GM19372 (cell line): Measurements from ENCODE around the gene FBRSL1.

Experiments used
- ATAC-seq: cut with Tn5 transposase; IDR thresholded peaks from one replicate; pipeline ENCODE4 v1.9.1; 2021; ENCODE audit warnings: mild to moderate bottlenecking, low read depth, moderate library complexity; ENCODE audit not compliant: unreplicated experiment

The FBRSL1 gene

DNA sequence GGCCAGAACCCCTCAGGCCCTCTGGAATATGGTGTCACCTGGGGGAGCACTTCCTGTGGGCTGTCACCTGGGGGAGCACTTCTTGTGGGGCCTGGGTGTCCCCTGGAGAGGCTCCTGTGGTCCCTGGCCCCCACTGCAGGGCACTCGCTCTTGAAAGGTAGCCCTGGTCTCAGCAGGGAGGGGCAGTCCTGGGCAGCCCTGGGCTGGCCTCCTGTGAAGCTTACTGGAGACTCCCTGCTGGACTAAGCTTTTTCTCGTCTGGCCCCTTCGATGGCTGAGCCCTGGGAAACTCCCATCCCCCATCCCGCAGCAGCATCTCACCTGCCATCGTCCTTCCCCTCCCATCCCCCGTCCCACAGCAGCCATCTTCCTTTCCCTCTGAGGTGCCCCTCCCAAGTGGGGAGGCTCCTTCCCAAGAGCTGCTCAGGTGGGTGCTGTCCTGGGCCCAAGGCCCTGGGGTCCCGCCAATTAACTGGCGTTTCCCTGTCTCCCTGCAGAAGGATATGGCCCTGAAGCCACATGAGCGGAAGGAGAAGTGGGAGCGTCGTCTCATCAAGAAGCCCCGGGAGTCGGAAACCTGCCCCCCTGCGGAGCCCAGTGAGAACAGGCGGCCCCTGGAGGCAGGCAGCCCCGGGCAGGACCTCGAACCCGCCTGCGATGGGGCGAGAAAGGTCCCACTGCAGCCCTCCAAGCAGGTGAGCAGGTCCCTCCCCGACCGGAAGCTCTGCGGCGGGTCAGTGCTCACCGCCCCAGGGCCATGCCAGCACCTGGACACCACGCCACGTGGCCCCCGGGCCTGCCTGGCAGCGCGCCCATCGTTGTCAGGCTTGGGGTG lies 17.9 kb downstream of the FBRSL1 start:
- ATAC-seq = no peak

DNA sequence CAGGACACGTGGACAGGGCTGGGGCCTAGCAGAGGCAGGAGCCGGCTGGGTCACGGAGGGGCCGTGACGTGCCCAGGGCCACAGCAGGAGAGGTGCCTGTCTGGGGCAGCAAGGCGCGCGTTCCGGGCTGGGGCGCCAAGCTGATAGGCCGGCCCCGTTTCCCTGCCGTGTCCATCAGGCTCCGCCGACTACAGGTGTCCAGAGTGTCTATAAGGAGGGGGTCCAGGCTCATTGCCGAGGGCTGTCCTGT lies 18.5 kb downstream of the FBRSL1 start:
- ATAC-seq = no peak

DNA sequence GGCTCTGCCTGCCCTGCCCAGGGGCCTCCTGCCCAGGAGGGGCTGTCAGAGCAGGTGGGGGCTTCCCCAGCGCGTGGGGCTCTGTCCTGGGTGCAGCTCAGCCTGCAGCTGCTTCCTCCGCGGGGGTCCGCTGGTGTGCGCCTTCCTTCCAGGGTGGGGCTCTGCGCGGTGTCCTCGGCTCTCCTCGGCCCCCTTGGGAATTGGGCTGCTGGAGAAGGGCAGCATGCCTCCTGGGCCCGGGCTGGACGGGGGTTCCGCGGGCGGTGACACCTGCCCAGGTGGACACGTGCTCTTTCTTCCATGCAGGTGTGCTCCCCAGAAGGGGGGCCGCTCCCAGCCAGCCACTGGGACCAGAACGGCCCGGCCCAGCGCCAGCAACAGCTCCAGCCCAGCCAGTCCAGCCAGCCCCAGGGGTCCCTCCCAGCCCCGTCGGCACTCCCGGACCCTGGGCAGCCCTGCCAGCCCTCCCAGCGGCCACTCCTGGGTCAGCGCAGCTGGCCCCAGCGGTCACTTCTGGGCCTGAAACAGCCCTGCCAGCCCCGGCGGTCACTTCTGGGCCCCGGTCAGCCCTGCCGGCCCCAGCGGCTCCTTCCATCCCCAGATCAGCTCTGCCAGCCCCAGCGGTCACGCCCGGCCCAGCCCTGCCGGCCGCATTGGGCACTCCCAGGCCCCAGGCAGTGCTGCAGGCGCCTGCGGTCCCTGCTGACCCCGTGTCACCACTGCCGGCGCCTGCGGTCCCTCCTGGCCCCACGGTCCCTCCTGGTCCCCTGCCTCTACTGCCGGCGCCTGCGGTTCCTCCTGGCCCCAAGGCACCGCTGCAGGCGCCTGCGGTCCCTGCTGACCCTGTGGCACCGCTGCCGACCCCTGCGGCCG lies 19.1 kb downstream of the FBRSL1 start:
- ATAC-seq = no peak

DNA sequence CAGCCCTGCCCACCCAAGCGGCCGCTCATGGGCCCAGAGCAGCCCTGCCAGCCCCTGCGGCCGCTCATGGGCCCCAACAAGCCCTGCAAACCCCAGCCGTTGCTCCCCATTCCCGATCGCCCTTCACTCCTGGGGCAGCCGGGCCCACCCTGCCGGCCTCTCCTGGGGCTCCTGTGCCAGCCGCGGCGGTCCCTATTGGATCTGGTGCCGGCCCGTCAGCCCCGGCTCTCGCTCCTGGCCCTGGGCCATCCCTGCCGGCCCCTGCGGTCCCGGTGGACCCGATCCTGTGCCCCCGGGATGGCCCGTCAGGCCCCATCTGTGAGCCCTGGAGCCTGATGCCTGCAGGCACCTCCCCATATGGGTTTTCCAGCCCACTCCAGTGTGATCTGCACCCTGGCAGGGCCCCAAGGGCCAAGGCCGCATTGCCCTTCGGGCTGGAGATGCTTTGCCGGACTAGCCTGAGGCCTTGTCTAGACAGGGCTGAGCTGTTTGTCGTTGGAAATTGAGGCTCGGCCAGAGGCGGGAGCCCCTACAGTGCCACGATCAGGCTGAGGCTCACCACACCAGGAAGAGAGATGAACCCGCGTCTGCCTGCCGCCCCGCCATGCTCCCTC lies 20.3 kb downstream of the FBRSL1 start:
- no peak for ATAC-seq

DNA sequence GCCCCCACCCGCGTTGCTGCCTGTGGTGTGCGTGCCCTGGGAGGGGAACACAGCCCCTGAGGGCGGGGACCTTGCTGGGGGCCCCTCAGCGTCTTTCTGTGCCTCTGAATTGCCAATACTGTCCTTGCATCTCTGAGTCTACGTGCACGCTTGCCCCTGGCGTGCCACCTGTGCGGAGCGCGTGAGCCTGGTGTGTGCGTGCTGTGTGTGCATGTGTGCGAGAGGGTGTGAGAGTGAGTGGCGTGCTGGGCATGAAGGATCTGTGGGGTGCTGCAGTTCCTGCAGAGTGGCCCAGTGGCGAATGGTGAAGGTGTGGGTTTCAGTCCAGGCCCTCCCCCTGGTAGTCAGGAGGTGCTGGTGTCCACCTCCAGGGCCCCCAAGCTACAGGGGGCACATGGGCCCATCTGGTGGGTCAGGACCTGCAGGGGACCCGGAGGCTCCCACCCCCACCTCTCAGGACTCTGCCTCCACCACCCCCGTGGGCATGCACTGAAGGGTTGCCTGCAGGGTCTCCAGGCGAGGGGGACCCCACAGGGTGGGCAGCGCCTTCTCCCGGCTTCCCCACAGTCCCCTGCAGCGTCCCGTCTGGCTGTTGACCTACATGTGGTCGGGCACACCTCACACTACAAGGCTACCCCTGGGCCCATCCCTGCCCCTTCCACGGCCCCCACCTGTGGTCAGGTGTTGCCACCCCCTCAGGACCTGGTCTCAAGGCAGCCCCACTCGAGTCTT lies 21.0 kb downstream of the FBRSL1 start:
- ATAC-seq = no peak

DNA sequence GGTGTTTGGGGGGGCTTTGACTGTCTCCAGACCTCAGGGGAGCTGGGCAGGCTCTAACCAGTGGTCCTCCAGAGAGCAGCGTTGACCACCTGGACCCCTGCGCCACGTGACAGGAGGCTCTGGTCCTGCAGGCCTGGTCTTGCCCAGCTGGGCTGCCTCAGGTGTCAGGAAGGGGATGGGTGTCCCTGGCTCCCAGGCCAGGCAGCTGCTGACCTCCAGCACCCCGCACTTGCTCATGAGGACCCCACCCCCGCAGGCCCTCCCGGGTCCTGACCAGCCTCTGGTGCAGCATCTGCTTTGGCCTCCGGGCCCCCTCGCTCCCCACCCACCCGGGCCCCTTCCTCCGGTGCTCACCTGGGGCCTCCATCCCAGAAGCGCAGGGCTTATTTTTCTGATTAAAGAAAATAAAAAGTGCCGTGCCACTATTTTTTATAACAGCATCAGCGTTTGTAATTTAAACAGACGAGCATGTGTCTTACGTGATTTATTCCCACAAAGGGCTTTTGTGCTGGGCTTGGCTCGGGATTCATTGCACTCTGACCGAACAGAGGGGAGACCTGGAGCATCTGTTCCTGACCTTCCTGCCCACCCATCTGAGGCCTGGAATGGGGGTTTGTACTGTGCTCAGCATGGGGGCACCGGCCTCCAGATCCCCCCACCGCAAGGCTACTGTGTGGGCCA lies 21.7 kb downstream of the FBRSL1 start:
- ATAC-seq = no peak

DNA sequence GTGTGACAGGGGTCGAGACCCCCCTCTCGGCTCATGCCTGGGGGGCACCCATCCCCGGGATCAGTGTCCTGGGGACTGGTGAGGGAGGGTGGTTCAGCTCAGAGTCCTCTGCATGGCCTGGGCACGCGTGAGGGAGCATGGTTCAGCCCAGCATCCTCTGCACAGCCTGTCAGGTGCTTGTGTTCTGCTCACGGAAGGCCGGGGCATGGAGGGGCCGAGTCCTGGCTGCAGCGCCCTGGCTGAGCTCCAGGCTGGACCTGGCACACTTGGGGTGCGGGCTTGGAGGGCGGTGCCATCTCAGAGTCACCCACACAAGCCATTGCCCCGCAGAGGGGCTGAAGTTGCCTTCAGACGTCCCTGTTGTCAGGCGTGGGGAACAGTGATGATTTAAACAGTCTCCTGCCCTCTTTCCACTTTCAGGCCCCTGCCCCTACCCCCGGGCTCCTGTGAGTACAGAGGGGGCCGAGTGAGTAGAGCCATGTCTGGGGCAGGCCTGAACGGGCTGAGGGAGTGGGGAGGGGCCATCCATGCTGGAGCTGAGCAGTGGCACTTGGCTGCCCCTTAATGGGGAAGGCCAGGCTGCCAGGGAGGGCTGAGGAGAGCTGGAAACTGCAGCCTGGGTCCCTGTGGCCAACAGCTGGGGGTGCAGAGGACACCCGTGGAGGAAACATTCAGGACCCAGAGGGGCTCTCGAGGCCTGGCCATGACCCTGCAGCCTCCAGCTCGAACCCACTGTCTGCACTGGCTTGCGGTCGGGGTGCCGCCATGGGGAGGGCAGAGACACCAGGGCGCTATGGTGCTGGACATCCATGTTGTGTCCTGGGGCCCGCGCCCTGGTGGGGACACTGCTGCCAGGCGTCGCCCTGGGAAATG lies 22.5 kb downstream of the FBRSL1 start:
- ATAC-seq = no peak

DNA sequence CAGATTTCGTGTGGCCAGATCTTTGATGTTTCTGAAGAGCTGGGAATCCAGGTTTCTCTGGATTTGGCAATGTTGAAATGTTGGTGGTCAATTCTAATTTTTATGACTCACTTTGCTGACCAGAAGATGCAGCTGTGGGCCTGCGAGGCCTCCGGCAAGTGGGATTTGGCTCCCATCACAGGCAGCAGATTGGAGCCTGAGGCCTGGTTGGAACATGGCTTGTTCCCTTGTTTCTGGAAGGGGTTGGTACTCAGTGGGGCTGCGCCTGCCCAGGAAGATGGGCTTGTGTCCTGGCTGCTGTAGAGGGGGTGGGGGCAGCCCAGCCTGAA lies 23.1 kb downstream of the FBRSL1 start:
- no peak for ATAC-seq

DNA sequence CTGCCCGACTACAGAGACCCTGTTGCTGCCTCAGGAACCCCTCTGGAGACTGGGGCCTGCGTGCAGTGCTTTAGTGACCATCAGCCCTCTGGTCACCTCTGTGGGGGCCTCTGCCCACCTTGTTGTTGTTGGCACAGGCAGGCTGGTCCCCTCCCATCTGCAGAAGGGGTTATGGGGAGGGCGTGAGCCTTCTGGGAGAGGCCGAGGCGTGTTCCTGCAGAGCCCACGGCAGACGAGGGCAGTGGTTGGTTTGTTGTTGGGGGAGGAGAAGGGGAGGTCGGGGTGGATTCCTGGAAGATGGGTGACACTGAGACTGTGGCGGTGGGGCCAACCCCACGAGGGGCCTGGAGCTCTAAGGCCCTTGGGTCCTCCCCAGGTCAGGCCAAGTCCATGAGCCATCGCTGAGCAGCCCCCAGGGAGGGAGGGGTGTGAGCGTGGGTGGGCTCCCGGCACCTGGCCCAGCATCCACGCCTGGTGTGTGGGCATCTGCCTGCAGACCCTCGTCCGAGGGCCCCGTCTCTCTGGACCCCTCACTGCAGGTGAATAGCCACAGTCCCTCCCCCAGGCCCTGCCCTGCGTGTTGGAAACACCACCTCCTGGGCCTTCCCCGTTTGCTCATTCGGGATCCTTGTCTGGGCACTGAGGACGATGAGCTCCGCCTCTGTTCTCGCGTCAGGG lies 23.6 kb downstream of the FBRSL1 start:
- ATAC-seq = no peak

DNA sequence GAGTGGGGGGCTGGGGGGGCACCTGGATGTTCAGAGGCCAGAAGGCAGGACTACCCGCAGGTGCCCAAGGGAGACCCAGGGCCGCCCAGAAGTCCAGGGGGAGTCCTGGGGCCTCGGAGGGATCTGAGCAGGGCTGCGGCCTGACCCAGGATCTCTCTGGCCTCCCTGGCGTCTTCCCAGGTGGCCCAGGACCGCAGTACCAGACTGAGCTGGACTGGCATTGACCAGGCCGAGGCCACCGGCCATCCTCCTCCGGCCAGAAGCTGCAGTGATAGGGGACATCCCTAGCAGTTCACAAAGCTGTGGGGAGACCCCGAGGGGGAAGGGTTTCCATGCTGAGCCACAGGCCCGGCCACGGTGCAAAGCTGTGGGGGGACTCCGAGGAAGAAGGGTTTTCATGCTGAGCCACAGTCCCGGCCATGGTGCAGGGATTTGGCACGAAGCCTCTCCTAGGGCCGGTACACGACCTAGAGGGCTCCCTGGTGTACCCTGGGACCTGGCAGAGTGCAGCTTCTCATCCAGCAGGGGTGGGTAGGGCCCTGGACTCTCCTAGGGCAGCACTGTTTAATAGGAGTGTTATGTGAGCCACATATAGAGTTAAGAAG lies 24.4 kb downstream of the FBRSL1 start:
- no peak for ATAC-seq

DNA sequence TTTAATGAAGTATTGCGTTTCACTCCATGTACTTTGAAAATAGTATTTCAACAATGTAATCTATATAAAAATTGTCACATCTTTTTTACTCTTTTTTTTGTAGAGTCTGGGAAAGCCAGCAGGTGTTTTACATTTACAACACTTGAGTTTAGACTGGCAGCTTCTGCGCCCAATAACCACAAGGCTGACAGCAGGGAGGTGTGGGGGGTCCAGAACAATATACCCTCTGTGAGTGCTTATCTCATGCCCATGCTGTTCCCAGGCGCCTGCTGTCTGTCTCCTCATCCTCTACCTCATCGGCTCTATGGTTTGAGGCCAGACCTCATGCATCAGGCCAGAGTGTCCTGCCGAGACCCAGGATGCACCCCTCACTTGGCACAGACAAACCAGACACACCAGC lies 24.9 kb downstream of the FBRSL1 start:
- ATAC-seq = no peak

DNA sequence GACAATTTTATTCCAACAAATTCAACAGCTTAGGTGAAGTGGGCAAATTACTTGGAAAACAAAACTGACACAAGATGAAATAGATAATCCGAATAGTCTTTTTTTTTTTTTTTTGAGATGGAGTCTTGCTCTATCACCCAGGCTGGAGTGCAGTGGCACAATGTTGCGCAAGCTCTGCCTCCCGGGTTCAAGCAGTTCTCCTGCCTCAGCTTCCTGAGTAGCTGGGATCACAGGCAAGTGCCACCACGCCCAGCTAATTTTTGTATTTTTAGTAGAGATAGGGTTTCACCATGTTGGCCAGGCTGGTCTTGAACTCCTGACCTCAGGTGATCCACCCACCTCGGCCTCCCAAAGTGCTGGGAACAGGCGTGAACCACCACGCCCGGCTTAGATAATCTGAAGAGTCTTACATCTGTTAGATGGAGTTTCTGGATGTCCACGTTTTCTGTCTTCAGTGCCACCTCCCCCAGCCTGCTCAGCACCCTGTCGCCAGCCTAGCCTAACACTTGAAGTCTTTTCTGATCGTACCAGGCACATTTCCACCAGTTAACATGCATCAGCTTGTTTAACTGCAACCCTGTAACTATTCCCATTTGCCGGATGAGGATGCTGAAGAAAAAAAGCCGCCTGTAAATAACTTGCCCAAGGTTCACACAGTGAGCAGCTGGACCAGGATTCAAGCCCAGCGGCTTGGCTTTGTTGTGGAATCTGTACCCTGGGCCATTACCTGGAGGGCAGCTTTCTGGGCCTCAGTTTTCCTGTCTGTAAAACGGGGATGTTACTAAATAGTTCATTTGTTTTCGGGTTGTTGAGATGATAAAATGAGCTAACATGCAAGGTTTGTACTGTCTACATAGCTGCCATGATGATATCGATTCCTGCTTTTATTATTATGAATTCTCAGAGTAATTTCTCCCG lies 26.4 kb downstream of the FBRSL1 start:
- ATAC-seq = no peak

DNA sequence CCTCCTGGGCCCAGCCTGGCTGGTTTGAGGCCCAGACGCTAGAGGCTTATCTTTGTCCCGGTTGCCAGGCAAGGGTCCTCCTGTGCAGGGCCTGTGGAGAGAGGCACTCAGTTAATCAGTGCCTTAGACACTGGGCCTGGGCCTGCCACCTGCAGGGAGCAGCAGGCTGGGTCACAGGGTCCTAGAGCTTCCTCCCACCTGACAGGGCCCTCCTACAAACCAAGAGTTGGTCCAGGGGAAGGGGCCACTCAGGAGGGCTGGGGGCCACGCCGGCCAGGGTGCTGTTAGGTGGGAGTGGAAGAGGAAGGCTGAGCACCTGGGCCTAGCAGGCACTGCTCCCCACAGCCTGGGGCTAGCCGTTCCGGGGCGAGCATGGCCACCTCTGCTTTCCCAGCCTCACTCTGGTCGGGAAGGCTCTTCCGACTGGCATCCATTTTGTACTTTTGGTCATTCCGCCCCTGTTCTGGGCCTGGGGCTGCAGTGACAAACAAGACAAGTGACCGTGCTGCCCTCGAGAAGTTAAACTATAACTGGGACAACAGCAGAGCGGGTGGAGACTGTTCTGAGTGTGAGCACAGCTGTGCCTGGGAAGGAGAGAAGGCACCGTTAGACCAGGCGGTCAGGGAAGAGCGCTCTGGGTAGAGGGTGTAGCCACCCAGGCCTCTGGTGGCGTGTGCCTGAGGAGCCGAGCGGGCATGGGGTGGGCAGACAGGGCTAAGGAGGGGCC lies 27.2 kb downstream of the FBRSL1 start:
- no peak for ATAC-seq

DNA sequence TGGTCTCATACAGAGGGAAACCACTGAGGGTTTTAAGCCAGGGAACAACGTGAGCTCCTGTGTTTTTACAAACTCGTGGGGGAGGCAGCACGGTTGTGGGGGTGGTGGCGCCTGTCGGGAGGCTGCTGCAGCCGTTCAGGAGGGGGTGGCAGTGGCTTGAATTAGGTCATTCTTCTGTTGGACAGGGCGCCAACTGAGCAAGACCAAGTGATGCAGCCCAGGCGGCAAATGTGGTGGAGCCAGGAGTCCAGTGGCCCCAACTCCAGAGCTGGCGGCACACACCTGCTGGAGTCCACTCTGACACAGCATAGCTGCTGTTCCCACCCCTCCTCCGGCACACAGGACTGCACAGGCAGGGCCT lies 27.8 kb downstream of the FBRSL1 start:
- ATAC-seq = no peak

DNA sequence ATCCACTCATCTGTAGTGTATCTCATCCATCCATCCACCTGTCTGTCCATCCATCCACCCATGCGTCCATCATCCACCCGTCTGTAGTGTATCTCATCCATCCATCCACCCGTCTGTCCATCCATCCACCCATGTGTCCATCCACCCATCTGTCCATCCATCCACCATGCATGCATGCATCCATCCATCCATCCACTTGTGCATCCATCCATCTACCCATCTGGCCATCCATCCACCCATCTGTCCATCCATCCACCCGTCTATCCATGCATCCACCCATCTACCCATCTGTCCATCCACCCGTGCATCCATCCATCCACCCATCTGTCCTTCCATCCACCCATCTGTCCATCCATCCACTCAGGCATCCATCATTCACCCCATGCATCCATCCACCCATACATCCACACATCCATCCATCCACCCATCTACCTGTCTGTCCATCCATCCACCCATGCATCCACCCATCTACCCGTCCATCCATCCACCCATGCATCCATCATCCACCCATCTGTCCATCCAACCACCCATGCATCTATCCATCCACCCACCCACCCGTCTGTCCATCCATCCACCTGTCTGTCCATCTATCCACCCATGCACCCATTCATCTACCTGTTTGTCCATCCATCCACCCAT lies 28.5 kb downstream of the FBRSL1 start:
- ATAC-seq = no peak

DNA sequence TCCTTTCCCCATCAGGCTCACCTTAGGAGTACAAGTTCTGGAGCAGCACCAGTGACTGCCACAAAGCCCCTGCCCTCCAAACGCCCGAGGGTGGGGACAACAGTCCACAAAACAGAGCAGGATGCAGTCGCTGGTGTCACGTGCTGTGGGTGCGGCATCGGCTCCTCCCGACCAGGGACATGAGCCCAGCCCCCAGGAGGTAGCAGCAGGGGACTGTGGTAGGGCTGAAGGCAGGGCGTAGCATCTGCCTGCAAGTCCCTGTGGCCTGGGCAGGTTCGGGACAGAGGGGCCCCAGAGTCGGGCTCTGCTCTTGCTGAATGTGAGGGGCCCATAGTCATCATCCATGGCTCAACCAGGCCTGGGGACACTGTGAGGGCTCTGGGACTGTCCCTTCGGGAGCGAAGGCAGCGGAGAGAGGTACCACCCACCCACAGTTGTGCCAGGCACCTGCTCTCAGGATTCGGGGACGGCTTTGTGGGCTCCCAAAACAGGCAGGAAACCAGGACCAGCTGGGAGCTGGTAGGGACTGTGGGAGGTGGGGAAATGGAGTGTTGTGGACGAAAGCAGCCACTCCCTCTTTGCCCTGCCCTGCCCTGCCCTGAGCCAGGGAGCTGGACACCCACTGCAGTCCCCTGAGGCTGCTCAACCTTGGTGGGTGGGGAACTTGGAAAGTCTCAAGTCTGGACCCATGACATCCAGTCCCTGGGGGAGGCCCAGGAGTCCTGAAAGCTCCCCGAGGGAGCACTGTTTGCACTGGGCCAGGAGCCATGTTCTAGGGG lies 30.7 kb downstream of the FBRSL1 start:
- ATAC-seq = no peak
